Mammary microvascular endothelial cell (primary cell): Measurements from ENCODE around the gene PLAGL2. TPM values are rescaled to one million over a fixed set of nuclear protein-coding genes. Genes with fewer than 3 reads are reported as not detected.

Source experiments
- total RNA-seq: library from RNA; depleted of rRNA; stranded (reverse); fragments of >200 nt; gene quantifications from 2 replicates; pipeline ENCODE4 v1.2.3, GENCODE V29; 2015

Gene PLAGL2
- total RNA-seq, result 3.5 and 4.1 TPM in 2 replicates

GRCh38 chr20:32207626-32208498 lies at the start of gene PLAGL2, which contains the start of gene POFUT1:
Gene PLAGL2 (minus strand): TSS chr20:32207743. CDS start chr20:32202178, 5,565 bp downstream.
Gene POFUT1 (plus strand): TSS chr20:32207880. CDS start chr20:32207942, 62 bp downstream.

Other genes with a start within 250 kb of the PLAGL2 start
- gene XKR7, start 239.6 kb downstream of the PLAGL2 start, total RNA-seq, result not detected in 2 replicates
- gene CCM2L, start 197.3 kb downstream of the PLAGL2 start, total RNA-seq, result 12.3 and 13.9 TPM in 2 replicates
- not detected in 2 replicates for gene HCK, start 155.5 kb downstream of the PLAGL2 start, total RNA-seq
- gene TM9SF4, start 98.0 kb downstream of the PLAGL2 start, total RNA-seq, result 29.7 and 31.0 TPM in 2 replicates
- gene POFUT1, start 137 bp upstream of the PLAGL2 start, total RNA-seq, result 36.3 and 36.8 TPM in 2 replicates
- gene KIF3B, start 69.9 kb upstream of the PLAGL2 start, total RNA-seq, result 15.6 and 15.7 TPM in 2 replicates
- 18.4 and 22.6 TPM in 2 replicates for gene ASXL1, start 150.6 kb upstream of the PLAGL2 start, total RNA-seq